ENCODE results near the gene TOMM34. TPM values are rescaled to one million over a fixed set of nuclear protein-coding genes. Genes with fewer than 3 reads are reported as not detected.

The TOMM34 gene
- total and polyA plus RNA-seq, 11 donors: 5.4 to 27.4 (median 12.7) TPM

DNA sequence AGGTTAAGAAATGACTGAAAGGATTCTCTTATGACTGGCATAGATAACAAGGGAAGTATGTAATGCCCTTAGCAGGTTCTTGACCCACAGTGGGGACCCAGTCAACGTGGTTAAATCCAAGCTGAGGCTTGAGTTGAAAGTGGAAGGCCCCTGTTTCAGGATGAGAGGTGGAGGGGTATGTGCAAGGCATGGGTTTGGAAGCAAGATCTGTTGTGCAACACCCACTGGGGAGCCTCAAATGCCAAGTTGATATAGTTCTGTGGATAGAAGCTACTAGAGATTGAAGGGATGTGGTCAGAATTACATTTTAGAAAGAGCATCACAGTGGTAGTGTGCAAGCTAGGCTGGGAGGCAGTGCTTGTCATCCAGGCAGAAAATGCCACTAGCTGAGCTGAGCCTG, 45.3 kb downstream of the TOMM34 start:
- Histone ChIP-seq H3K9me3 (no peaks in the 10 kb centered on the region), H3K36me3 (peaks cover 0 to 13% (median 0%) of the 10 kb centered on the region in 9 donors), H3K27me3 (no peaks in the 10 kb centered on the region), H3K4me3 (no peak overlapping the region), H3K4me1 (peaks cover 0 to 8% (median 4%) of the 10 kb centered on the region in 12 donors), H3K27ac (no peak overlapping the region)
- intact Hi-C loops (cut with DNase I): no loop called here
- DNase-seq: no peak
- WGBS, 4 donors: 59 to 77% (median 75%) methylated on average over 1 of the region's 1 CpG
- ATAC-seq: no peak
- no peak for TF ChIP-seq POLR2A (IDR thresholded peaks at IDR 0.05)
- TF ChIP-seq, protein P1, sequence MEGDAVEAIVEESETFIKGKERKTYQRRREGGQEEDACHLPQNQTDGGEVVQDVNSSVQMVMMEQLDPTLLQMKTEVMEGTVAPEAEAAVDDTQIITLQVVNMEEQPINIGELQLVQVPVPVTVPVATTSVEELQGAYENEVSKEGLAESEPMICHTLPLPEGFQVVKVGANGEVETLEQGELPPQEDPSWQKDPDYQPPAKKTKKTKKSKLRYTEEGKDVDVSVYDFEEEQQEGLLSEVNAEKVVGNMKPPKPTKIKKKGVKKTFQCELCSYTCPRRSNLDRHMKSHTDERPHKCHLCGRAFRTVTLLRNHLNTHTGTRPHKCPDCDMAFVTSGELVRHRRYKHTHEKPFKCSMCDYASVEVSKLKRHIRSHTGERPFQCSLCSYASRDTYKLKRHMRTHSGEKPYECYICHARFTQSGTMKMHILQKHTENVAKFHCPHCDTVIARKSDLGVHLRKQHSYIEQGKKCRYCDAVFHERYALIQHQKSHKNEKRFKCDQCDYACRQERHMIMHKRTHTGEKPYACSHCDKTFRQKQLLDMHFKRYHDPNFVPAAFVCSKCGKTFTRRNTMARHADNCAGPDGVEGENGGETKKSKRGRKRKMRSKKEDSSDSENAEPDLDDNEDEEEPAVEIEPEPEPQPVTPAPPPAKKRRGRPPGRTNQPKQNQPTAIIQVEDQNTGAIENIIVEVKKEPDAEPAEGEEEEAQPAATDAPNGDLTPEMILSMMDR (IDR thresholded peaks at IDR 0.05): no peak

DNA sequence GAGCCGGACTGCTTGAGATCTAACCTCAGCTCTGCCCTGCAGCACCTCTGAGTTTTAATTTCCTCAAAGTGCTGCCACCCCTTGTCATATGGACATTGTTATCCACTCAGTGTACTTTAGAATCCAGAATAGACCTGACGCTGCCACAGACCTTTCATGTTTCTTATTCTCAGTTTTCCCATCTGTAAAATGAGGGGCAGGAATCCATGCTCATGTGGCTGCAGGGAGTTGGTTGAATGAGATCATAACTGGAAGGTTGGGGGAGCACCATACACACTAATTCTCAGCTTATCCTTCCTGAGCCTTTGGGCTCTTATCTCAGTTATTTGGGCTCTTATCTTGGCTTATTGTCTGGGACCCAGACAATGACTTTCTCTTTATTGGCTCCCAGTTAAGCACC, 48.0 kb downstream of the TOMM34 start:
- Histone ChIP-seq H3K9me3 (no peaks in the 10 kb centered on the region), H3K36me3 (peaks cover 0 to 30% (median 16%) of the 10 kb centered on the region in 9 donors), H3K27ac (no peak overlapping the region), H3K4me3 (no peak overlapping the region), H3K27me3 (no peaks in the 10 kb centered on the region), H3K4me1 (peaks cover 0 to 19% (median 10%) of the 10 kb centered on the region in 12 donors)
- WGBS, 4 donors: 93 to 100% (median 96%) methylated on average over 2 of the region's 2 CpGs
- ATAC-seq: no peak
- no peak for TF ChIP-seq POLR2A (IDR thresholded peaks at IDR 0.05)
- TF ChIP-seq, protein P1 (IDR thresholded peaks at IDR 0.05): no peak
- DNase-seq: no peak
- intact Hi-C loops (cut with DNase I): no loop called here

DNA sequence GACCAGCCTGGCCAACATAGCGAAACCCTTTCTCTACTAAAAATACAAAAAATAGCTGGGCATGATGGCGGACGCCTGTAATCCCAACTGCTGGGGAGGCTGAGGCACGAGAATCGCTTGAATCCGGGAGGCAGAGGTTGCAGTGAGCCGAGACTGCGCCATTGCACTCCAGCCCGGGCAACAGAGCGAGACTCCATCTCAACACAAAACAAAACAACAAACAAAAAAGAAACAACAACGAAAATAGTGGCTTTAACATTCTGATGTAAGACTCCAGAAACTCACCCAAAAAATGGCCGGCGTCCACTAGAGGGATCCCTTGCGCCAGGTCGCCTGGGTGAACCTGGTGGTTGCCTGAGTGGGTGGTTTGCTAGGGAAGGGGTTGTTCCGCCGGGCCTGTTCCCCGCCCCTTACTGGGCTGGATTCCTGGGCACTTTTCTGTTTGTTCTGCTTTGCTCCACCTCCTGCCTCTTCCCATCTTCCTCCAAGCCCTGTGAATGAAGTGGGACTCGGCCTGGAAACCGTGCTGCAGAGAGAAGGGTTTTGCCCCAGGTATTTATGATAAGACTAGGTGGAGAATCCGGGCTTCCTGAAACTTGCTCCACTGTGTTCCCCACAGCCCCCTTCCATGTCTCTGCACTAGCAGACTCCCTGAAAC, 48.8 kb downstream of the TOMM34 start:
- peak in 1 of 5 donors; percentile 29 for DNase-seq
- WGBS, 4 donors: 69 to 74% (median 72%) methylated on average over 21 of the region's 21 CpGs
- no peaks in the 10 kb centered on the region for H3K27me3 ChIP-seq

GRCh38 chr20:44910690-44911262, 49.4 kb downstream of the TOMM34 start:
- Histone ChIP-seq H3K4me1 (peaks cover 0 to 19% (median 10%) of the 10 kb centered on the region in 12 donors), H3K27ac (no peak overlapping the region), H3K9me3 (no peaks in the 10 kb centered on the region), H3K4me3 (peak overlapping the region in 9 of 12 donors; percentile 48 to 88 (median 69)), H3K36me3 (peaks cover 0 to 36% (median 30%) of the 10 kb centered on the region in 9 donors), H3K27me3 (no peaks in the 10 kb centered on the region)
- DNase-seq: no peak
- TF ChIP-seq, protein P1 (IDR thresholded peaks at IDR 0.05): no peak
- no peak for ATAC-seq
- intact Hi-C loops (cut with DNase I): no loop called here
- WGBS, 4 donors: 64 to 79% (median 71%) methylated on average over 15 to 17 of the region's 17 CpGs

More for the DNA sequence above, 48.8 kb downstream of the TOMM34 start:
- TF ChIP-seq, protein P1 (IDR thresholded peaks at IDR 0.05): peak in 7 of 12 donors; percentile 8 to 40 (median 23)
- no peak for TF ChIP-seq POLR2A (IDR thresholded peaks at IDR 0.05)
- Histone ChIP-seq H3K4me1 (peaks cover 0 to 19% (median 10%) of the 10 kb centered on the region in 12 donors), H3K9me3 (no peaks in the 10 kb centered on the region), H3K36me3 (peaks cover 0 to 36% (median 24%) of the 10 kb centered on the region in 9 donors), H3K27ac (no peak overlapping the region), H3K4me3 (no peak overlapping the region)
- intact Hi-C loops (cut with DNase I): no loop called here
- ATAC-seq: no peak

Data from heart left ventricle (tissue), 16 donors.